MM.1S (cell line): ENCODE measurements around the gene FMN1.

Experiments used
- DNase-seq: peaks from one replicate; pipeline ENCODE4 v3.0.0-alpha.2; 2015
- H2AFZ ChIP-seq: fragments of 300-600 bp; sonication (generic); 2 replicates; pipeline ENCODE4 v1.6.0; 2016; ENCODE audit warnings: antibody characterized with exemption, low read length
- H3F3A ChIP-seq: fragments of 300-600 bp; sonication (generic); 2 replicates; pipeline ENCODE4 v1.6.1; 2016; ENCODE audit warnings: mild to moderate bottlenecking, antibody characterized with exemption, low read length, moderate library complexity, mixed read lengths; ENCODE audit not compliant: insufficient read depth
- H3K27ac ChIP-seq: fragments of 300-600 bp; sonication (generic); 2 replicates; pipeline ENCODE4 v1.5.1; 2016; ENCODE audit warnings: mild to moderate bottlenecking, low read length
- H3K27me3 ChIP-seq: fragments of 300-600 bp; sonication (generic); replicated peaks from 2 replicates; pipeline ENCODE4 v1.6.0; 2016; ENCODE audit warnings: low read length; ENCODE audit not compliant: insufficient read depth
- H3K36me3 ChIP-seq: fragments of 300-600 bp; sonication (generic); replicated peaks from 2 replicates; pipeline ENCODE4 v1.6.1; 2016; ENCODE audit warnings: mild to moderate bottlenecking, low read length, mixed read lengths; ENCODE audit not compliant: insufficient read depth
- H3K4me1 ChIP-seq: fragments of 300-600 bp; sonication (generic); 2 replicates; pipeline ENCODE4 v1.6.1; 2016; ENCODE audit warnings: low read length, mixed read lengths
- H3K4me2 ChIP-seq: fragments of 300-600 bp; sonication (generic); 2 replicates; pipeline ENCODE4 v1.6.0; 2016; ENCODE audit warnings: low read depth, low read length
- H3K4me3 ChIP-seq: fragments of 300-600 bp; sonication (generic); 2 replicates; pipeline ENCODE4 v1.5.1; 2016; ENCODE audit warnings: low read length, mixed read lengths
- H3K79me2 ChIP-seq: fragments of 300-600 bp; sonication (generic); 2 replicates; pipeline ENCODE4 v1.6.1; 2016; ENCODE audit warnings: mixed run types, low read length, mixed read lengths
- H3K9ac ChIP-seq: fragments of 300-600 bp; sonication (generic); 2 replicates; pipeline ENCODE4 v1.6.1; 2016; ENCODE audit warnings: low read length, mixed read lengths
- H3K9me2 ChIP-seq: fragments of 300-600 bp; sonication (generic); replicated peaks from 2 replicates; pipeline ENCODE4 v1.6.1; 2016; ENCODE audit warnings: mild to moderate bottlenecking, low read length, mixed read lengths; ENCODE audit not compliant: insufficient read depth
- H3K9me3 ChIP-seq: fragments of 300-600 bp; sonication (generic); replicated peaks from 2 replicates; pipeline ENCODE4 v1.6.1; 2016; ENCODE audit warnings: mild to moderate bottlenecking, low read length, mixed read lengths; ENCODE audit not compliant: insufficient read depth
- H4K20me1 ChIP-seq: fragments of 300-600 bp; sonication (generic); 2 replicates; pipeline ENCODE4 v1.6.1; 2016; ENCODE audit warnings: mild to moderate bottlenecking, low read length, moderate library complexity, mixed read lengths; ENCODE audit not compliant: insufficient read depth
- CTCF ChIP-seq: fragments of 300-600 bp; sonication (generic); IDR thresholded peaks from 2 replicates; pipeline ENCODE4 v1.5.1; 2016; ENCODE audit warnings: antibody characterized with exemption, low read length, mixed read lengths
- EZH2 ChIP-seq: fragments of 300-600 bp; sonication (generic); optimal IDR thresholded peaks from 2 replicates; pipeline ENCODE3; 2017; ENCODE audit warnings: low read depth, mild to moderate bottlenecking, antibody characterized with exemption, low read length, mixed read lengths
- EZH2phosphoT487 ChIP-seq: fragments of 300-600 bp; sonication (generic); IDR thresholded peaks from 2 replicates; pipeline ENCODE4 v1.6.1; 2018; ENCODE audit warnings: antibody characterized with exemption, low read length

FMN1 gene

GRCh38 chr15:33204087-33204486, 9.6 kb upstream of the FMN1 start:
- H3K4me1 ChIP-seq: peaks cover 15% of the 10 kb centered on the region
- no peaks in the 10 kb centered on the region for H3K9me2 ChIP-seq
- H3F3A ChIP-seq: peaks cover 19% of the 10 kb centered on the region
- TF ChIP-seq EZH2: no peak
- no peak for TF ChIP-seq EZH2phosphoT487
- no peak for TF ChIP-seq CTCF
- no peak overlapping the region for H2AFZ ChIP-seq
- no peaks in the 10 kb centered on the region for H3K36me3 ChIP-seq
- H3K27me3 ChIP-seq: peaks cover 66% of the 10 kb centered on the region
- no peak for DNase-seq
- no peaks in the 10 kb centered on the region; the same call in 1 of the 2 replicates for H4K20me1 ChIP-seq
- H3K79me2 ChIP-seq: no peaks in the 10 kb centered on the region
- H3K27ac ChIP-seq: no peak overlapping the region
- no peak overlapping the region for H3K4me3 ChIP-seq
- H3K9ac ChIP-seq: no peak overlapping the region
- no peaks in the 10 kb centered on the region for H3K9me3 ChIP-seq
- no peak overlapping the region for H3K4me2 ChIP-seq

DNA sequence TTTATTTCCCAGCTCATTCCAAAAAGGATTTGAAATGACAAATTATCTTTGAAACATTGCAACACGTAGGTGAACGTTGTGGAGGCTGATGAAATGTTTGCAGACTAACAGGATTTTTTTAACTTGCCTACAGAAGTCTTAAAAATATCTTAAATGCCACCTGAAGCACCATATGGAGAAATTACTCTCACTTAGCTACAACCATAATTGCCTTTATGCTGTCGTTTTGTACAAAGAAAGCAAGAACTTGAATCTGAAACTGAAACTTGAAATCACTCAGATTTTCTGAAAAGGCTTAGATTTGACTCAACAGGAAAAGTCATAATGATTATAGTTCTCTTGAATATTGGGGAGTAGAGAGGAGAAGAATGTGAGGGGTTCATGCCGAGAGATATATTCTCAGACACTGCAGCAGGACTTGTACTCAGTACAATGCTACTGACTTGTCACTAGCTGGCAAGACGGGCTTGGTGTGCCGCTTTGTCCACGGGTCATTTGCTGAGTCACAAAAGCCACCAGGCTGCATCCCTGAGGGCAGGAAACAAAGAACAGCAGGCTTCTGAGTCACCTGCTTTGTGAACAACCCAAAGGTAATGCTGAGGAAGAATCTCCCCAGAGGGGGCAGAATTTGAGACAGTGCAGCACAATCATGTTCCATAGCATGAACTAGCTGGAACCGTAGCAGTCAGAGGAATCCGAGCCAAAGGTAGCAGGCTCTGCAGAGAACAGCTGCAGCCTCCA, 7.1 kb upstream of the FMN1 start:
- peaks cover 19% of the 10 kb centered on the region for H3F3A ChIP-seq
- peaks cover 78% of the 10 kb centered on the region for H3K27me3 ChIP-seq
- H3K9me2 ChIP-seq: no peaks in the 10 kb centered on the region
- H4K20me1 ChIP-seq: no peaks in the 10 kb centered on the region; the same call in 1 of the 2 replicates
- no peak overlapping the region for H3K9ac ChIP-seq
- no peaks in the 10 kb centered on the region for H3K9me3 ChIP-seq
- H3K79me2 ChIP-seq: no peaks in the 10 kb centered on the region
- peaks cover 15% of the 10 kb centered on the region for H3K4me1 ChIP-seq
- peak; percentile 46 for TF ChIP-seq CTCF
- peak; percentile 95 for TF ChIP-seq EZH2phosphoT487
- no peak for TF ChIP-seq EZH2
- H2AFZ ChIP-seq: no peak overlapping the region
- peak overlapping the region; percentile 55 for H3K4me2 ChIP-seq
- peak; percentile 85 for DNase-seq
- H3K4me3 ChIP-seq: peak overlapping the region; percentile 38
- H3K27ac ChIP-seq: peak overlapping the region; percentile 45; the same call in 1 of the 2 replicates
- H3K36me3 ChIP-seq: no peaks in the 10 kb centered on the region

DNA sequence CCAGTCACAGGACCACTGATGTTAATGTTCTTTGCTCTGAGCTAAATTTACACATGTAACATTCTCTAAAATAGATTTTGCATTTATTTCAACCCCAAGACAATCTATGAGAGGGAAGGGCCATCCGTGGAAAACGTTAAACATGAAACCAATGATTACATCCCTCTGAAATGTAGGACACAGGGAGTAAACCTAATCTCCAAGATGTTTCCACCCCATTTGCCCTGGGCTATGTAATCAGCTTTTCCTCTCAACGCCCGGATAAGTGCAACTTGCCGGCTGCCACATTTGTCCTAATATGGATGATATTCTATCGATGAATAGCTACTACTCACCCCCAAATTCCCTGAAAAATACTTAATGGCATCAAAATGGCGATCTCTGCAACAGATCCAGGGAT, 6.4 kb upstream of the FMN1 start:
- Histone ChIP-seq H3K4me2 (peak overlapping the region; percentile 55), H3K36me3 (no peaks in the 10 kb centered on the region), H3K27ac (no peak overlapping the region), H3K9me2 (no peaks in the 10 kb centered on the region), H3K4me3 (peak overlapping the region; percentile 38), H3K9me3 (no peaks in the 10 kb centered on the region), H3K9ac (no peak overlapping the region), H3F3A (peaks cover 19% of the 10 kb centered on the region), H2AFZ (no peak overlapping the region), H3K79me2 (no peaks in the 10 kb centered on the region), H3K4me1 (peaks cover 15% of the 10 kb centered on the region), H3K27me3 (peaks cover 78% of the 10 kb centered on the region), H4K20me1 (no peaks in the 10 kb centered on the region; the same call in 1 of the 2 replicates)
- DNase-seq: no peak
- TF ChIP-seq CTCF: no peak
- TF ChIP-seq EZH2: no peak
- TF ChIP-seq EZH2phosphoT487: no peak
